NT2/D1 (cell line): ENCODE data around the gene NUDT16L1.

Source experiments
- DNase-seq: peaks from one replicate; pipeline ENCODE4 v3.0.0-alpha.2; 2011; ENCODE audit warnings: low read depth, low spot score
- H3K27me3 ChIP-seq: 2 replicates; pipeline ENCODE4 v1.6.0; 2011; ENCODE audit warnings: mild to moderate bottlenecking; ENCODE audit not compliant: insufficient read length, insufficient read depth
- H3K36me3 ChIP-seq: 2 replicates; pipeline ENCODE4 v1.6.1; 2011; ENCODE audit warnings: mild to moderate bottlenecking, low read length, mixed read lengths; ENCODE audit not compliant: insufficient read depth, insufficient read length
- H3K4me1 ChIP-seq: 2 replicates; pipeline ENCODE4 v1.5.1; 2011; ENCODE audit not compliant: insufficient read depth, insufficient read length
- H3K4me3 ChIP-seq: 2 replicates; pipeline ENCODE4 v1.5.1; 2011; ENCODE audit warnings: low read depth; ENCODE audit not compliant: insufficient read length
- H3K9ac ChIP-seq: 2 replicates; pipeline ENCODE4 v1.6.0; 2011; ENCODE audit warnings: low read depth; ENCODE audit not compliant: insufficient read length
- H3K9me3 ChIP-seq: 2 replicates; pipeline ENCODE4 v1.5.1; 2011; ENCODE audit warnings: mild to moderate bottlenecking, low read length; ENCODE audit not compliant: insufficient read depth
- SUZ12 ChIP-seq: IDR thresholded peaks from 2 replicates; pipeline ENCODE4 v1.6.1; 2011; ENCODE audit not compliant: insufficient read length, insufficient read depth; ENCODE audit errors: extremely low read depth
- YY1 ChIP-seq: IDR thresholded peaks from 2 replicates; pipeline ENCODE4 v1.6.1; 2011; ENCODE audit not compliant: insufficient read length, insufficient read depth
- ZNF274 ChIP-seq: IDR thresholded peaks from 2 replicates; pipeline ENCODE4 v1.6.1; 2011; ENCODE audit warnings: mild to moderate bottlenecking, low read depth, low read length

NUDT16L1 gene

DNA sequence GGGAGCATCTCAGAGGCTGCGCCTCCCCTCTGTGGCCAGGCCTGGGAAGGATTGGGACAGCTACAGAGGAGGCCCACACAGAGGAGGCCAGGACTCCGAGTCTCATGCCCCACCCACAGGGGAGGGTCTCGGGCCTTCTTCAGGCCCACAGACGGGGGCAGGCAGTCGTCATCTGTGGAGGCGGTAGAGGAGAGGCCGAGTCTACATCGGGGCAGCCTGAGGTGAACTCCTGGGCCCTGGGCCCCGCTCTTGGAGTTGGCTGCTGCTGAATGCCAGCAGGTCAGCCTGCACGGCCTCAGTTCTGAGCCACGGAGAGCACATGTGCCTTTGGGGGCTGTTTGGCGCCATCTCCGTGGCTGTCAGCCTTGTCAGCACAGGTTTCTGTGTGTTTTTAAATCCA is 8.1 kb upstream of the NUDT16L1 start:
- peaks cover 8% of the 10 kb centered on the region for H3K4me1 ChIP-seq
- DNase-seq: no peak
- H3K36me3 ChIP-seq: peaks cover 95% of the 10 kb centered on the region

DNA sequence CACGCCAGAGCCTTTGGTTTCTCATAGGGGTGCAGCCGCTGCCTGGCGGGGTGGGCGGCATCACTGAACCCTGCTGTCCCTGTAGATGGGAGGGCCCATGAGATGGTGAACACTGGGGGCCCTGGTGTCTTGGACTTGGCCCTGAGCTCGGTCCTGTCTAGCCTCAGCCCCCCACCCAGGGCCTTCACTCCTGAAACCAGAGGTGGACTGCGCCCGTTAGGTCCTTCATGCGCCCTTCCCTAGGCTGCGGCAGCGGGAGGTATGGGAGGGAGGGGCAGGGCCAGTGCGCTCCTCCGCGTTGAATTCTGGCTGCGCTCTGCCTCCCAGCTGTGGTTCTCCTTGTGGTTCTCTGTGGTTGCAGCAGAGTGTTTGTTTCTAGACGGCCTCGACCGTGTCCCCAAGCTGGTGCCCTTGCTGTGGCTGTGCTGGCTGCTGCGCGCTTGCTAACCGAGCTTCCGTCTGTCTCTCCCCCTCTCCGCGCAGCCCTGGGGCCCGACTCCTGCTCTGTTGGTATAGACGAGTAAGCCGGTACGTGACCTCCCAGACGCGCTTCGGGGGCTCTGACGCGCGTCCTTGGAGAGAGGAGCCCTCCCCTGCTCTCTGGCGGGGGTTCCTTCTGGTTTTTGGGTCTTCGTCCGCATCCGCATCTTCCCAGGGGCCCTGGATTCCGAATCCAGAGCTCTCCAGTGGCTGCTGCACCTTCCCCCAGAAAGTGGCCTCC is 7.4 kb upstream of the NUDT16L1 start:
- H3K9me3 ChIP-seq: no peaks in the 10 kb centered on the region
- peaks cover 8% of the 10 kb centered on the region for H3K4me1 ChIP-seq
- H3K4me3 ChIP-seq: no peak overlapping the region
- no peak for DNase-seq
- no peak overlapping the region for H3K9ac ChIP-seq
- peaks cover 95% of the 10 kb centered on the region for H3K36me3 ChIP-seq
- H3K27me3 ChIP-seq: no peaks in the 10 kb centered on the region
- TF ChIP-seq SUZ12: no peak
- TF ChIP-seq YY1: no peak
- no peak for TF ChIP-seq ZNF274

More for the DNA sequence above, 8.1 kb upstream of the NUDT16L1 start:
- TF ChIP-seq ZNF274 (no peak), SUZ12 (no peak), YY1 (no peak)
- H3K27me3 ChIP-seq: no peaks in the 10 kb centered on the region
- H3K9me3 ChIP-seq: no peaks in the 10 kb centered on the region
- no peak overlapping the region for H3K9ac ChIP-seq
- H3K4me3 ChIP-seq: no peak overlapping the region

DNA sequence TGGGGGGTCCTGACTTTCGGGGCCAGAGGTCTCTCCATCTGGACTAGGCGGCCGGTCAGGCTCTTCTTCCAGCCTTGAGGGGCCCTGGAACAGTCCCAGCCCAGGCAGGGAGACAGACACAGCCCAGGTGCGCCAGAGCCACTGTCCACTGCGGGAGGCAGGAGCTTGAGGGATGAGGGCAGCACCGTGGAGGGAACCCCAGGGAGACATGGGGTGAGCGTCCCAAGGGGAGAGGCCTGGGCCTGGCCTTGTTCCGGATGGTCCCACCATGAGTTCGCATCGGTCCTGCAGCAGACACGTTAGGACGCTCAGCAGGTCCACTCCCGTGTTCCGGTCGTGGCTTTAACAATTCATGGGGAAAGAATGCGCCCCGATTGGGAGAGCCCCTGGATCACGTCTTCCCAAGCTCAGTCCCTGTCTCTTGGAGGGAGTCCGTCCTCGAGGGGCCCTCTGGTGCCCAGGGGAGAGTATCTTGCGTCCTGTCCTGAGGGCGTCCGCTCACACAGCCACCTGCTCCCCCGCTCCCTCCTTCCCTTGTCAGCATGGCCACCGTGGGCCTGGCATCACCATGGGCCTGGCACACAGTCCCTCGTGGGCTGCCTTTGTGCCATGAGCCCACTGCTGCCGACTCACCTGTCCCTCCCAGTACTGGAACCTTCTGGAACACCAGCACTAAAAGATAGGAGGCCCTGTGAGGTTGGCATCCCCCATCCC is 6.7 kb upstream of the NUDT16L1 start:
- Histone ChIP-seq H3K9me3 (no peaks in the 10 kb centered on the region), H3K4me3 (no peak overlapping the region), H3K36me3 (peaks cover 92% of the 10 kb centered on the region), H3K4me1 (peaks cover 9% of the 10 kb centered on the region), H3K9ac (peak overlapping the region; percentile 38), H3K27me3 (no peaks in the 10 kb centered on the region)
- TF ChIP-seq ZNF274 (no peak), YY1 (no peak), SUZ12 (no peak)
- DNase-seq: no peak

DNA sequence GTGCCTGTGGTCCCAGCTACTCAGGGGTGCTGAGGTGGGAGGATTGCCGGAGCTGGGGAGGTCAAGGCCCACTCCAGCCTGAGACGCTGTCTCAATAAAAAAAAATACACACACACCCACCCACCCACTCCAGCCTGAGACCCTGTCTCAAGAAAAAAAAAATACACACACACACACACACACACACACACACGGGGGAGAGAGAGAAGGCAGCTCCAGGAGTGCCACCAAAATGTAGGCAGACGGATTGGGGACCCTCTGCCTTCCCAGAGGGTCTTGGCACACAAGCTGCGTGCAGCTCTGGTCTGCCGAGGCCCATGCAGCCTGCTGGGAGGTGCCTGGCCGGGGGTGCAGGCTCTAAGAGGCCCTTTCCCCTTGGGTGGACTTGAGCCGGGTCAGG is 5.9 kb upstream of the NUDT16L1 start:
- no peaks in the 10 kb centered on the region for H3K27me3 ChIP-seq
- peaks cover 15% of the 10 kb centered on the region for H3K4me1 ChIP-seq
- TF ChIP-seq ZNF274 (no peak), YY1 (no peak), SUZ12 (no peak)
- DNase-seq: no peak
- H3K9ac ChIP-seq: no peak overlapping the region
- H3K4me3 ChIP-seq: no peak overlapping the region
- H3K36me3 ChIP-seq: peaks cover 84% of the 10 kb centered on the region
- H3K9me3 ChIP-seq: no peaks in the 10 kb centered on the region

DNA sequence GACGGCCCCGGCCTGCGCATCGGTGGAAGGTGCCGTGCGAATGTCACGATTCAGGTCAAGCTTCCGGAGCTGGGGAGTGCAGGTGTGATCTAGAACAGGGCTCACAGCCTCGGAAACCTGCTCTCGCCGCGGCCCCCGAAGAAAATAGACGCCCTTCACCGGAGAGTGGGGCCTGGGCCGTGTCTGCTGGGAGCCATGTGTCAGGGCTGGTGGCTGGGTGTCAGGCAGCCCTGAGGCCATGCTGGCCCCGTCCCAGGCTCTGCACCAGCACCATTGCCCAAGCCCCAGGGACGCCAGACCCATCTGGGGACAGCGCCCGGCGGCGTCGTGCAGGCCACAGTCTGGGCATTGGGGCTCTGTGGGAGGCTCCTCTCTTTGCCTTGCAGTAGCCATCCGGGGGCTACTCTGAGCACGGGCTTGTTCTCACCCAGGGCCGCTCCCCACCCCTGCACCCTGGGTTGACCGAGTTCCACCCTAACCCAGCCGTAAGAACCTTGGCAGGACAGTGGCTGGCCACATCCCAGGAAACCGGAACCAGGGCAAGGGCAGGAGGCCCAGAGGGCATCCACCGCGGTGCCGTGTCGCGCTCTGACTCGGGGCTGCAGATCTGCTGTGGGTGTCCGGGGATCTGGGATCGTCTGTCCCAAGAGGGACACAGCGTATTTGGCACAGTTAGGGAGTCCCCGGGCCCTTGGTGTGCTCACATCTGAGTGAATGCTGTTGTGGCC is 5.3 kb upstream of the NUDT16L1 start:
- Histone ChIP-seq H3K9ac (peak overlapping the region; percentile 35), H3K36me3 (peaks cover 77% of the 10 kb centered on the region), H3K27me3 (no peaks in the 10 kb centered on the region), H3K9me3 (no peaks in the 10 kb centered on the region), H3K4me3 (no peak overlapping the region), H3K4me1 (peaks cover 11% of the 10 kb centered on the region)
- TF ChIP-seq ZNF274 (no peak), YY1 (no peak), SUZ12 (no peak)
- DNase-seq: no peak

DNA sequence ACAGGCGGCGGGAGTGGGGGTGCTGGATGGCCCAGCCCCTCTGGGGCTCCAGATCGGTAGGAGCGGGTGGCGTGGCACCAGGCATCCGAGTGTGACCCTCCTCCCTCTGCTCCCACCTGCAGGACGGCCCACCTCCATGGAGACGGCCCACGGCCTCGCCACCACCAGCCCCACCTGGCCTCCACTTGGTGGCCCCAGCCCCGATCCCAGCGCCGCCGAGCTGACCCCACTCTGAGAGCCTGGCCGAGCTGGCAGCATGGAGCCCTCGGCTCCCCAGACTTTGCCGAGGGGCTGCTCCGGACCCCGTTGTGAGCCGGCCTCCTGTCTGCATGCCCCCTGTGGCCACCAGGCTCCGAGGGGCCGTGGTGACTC is 4.7 kb upstream of the NUDT16L1 start:
- Histone ChIP-seq H3K4me1 (peaks cover 11% of the 10 kb centered on the region), H3K4me3 (no peak overlapping the region), H3K27me3 (no peaks in the 10 kb centered on the region), H3K36me3 (peaks cover 72% of the 10 kb centered on the region), H3K9me3 (no peaks in the 10 kb centered on the region), H3K9ac (no peak overlapping the region)
- TF ChIP-seq SUZ12 (no peak), ZNF274 (no peak), YY1 (no peak)
- no peak for DNase-seq

DNA sequence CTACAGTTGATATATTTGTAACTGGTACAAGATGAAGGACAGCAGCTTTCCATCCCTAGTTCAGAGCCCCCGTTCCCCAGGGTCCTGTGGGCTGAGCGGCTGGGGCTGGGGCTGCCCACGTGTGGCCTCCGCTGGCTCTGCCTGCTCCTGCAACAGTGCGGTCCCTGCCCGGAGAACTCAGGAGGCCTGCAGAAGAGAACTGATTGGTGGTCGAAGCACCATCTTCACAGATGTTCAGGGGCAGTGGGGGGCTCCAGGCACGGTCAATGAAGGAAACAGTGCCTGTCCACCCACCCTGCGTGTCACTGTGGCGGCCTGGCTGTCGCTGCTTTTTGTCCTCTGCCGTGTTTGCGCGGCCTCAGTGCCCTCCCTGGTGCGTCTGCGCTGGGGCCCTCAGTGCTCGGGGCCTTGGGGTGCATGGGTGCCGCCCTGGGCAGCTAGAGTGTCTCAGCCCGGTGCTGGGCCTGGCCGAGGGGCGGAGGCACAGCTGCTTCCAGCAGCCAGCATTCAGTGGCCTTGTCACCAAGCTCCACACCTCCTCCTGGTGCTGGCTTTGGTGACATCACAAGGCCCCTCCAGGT is 4.2 kb upstream of the NUDT16L1 start:
- Histone ChIP-seq H3K4me1 (peaks cover 11% of the 10 kb centered on the region), H3K9ac (peak overlapping the region; percentile 8), H3K36me3 (peaks cover 68% of the 10 kb centered on the region), H3K9me3 (no peaks in the 10 kb centered on the region), H3K4me3 (no peak overlapping the region), H3K27me3 (no peaks in the 10 kb centered on the region)
- TF ChIP-seq SUZ12: no peak
- no peak for TF ChIP-seq ZNF274
- TF ChIP-seq YY1: no peak
- no peak for DNase-seq
